ENCODE data around the gene LCE3B.

DNA sequence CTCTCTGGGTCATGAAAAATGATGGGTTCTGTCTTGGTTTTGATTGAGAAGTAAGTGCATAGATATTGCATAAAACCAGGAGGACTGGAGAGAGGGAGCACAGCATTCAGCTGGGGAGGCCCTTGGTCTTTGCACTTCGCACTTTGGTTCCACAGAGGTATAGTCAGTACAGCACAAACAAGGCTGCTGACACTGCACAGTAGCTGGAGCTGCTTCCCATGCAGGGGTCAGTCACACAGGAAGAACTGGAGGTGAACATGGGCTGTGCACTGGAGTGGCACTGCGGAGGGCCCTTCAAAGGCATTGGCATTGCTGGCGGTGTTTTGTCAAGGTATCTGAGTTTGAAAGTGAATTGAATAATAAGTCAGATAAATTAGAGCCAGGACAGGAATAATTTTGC is 45.0 kb downstream of the LCE3B start:
- TF ChIP-seq CTCF (conservative IDR thresholded peaks at IDR 0.05) (no peak), ZFX (IDR thresholded peaks at IDR 0.05) (no peak)
